HepG2 (cell line): ENCODE data around the gene AP3D1. TPM values are rescaled to one million over a fixed set of nuclear protein-coding genes. Genes with fewer than 3 reads are reported as not detected.

Experiments
- ATAC-seq: fragments of 200-7000 bp; cut with Tn5 transposase; 3 replicates; pipeline ENCODE4 v1.9.1; 2020; ENCODE audit warnings: mild to moderate bottlenecking, moderate library complexity
- BruUV-seq: library from RNA; stranded (reverse); fragments of 400-500 nt; replicated peaks from 2 replicates; lab custom pipeline; 2021; lab: Mats Ljungman, UMichigan
- CTCF ChIA-PET: fragments of 300-600 bp; formaldehyde crosslinking; extraction: SDS; loops from one replicate; lab custom pipeline; 2021; ENCODE audit warnings: low total read pairs, inconsistent platforms, low intra/inter-chr PET ratio; lab: Yijun Ruan, JAX
- POLR2A ChIA-PET: fragments of 350-600 bp; sonication (Branson Sonifier 250); formaldehyde crosslinking; loops from one replicate; lab custom pipeline; 2020; ENCODE audit warnings: antibody characterized with exemption, inconsistent platforms; lab: Yijun Ruan, JAX
- DNase-seq: peaks from one replicate; pipeline ENCODE4 v3.0.0-alpha.2; 2015; ENCODE audit warnings: low spot score
- FAIRE-seq: peaks from 3 replicates; lab custom pipeline; 2011; peaks lifted over from hg19 to GRCh38; lab: Jason Lieb, UNC
- H2AFZ ChIP-seq: one replicate; pipeline ENCODE4 v1.6.1; 2011; ENCODE audit warnings: low read length, inconsistent platforms
- H3K27ac ChIP-seq: fragments of 300-600 bp; 3 replicates; pipeline ENCODE4 v1.8.0; 2011; ENCODE audit warnings: mixed run types, mild to moderate bottlenecking, mixed read lengths, low read length, inconsistent platforms; ENCODE audit not compliant: insufficient read depth; ENCODE audit errors: extremely low read length
- H3K27me3 ChIP-seq, 2 experiments: fragments of 200-600 bp in 1 of 2; 2 replicates in 1 of 2; 3 replicates in 1 of 2; pipeline versions ENCODE4 v1.6.0 to v1.8.0; 2011; ENCODE audit warnings: low read length in 2 of 2, mild to moderate bottlenecking in 2 of 2, moderate library complexity in 2 of 2, inconsistent platforms in 1 of 2; ENCODE audit not compliant: insufficient read depth in 2 of 2, control insufficient read depth in 1 of 2
- H3K36me3 ChIP-seq, 2 experiments: fragments of 200-600 bp in 1 of 2; replicated peaks in 1 of 2; 2 replicates in 1 of 2; 3 replicates in 1 of 2; pipeline versions ENCODE4 v1.5.1 to v1.8.0; 2011; ENCODE audit warnings: low read length in 2 of 2, inconsistent platforms in 1 of 2; ENCODE audit not compliant: insufficient read depth in 2 of 2, control insufficient read depth in 1 of 2
- H3K4me1 ChIP-seq: 2 replicates; pipeline ENCODE4 v1.5.1; 2012; ENCODE audit warnings: low read length, inconsistent platforms; ENCODE audit not compliant: insufficient read depth
- H3K4me2 ChIP-seq: 2 replicates; pipeline ENCODE4 v1.6.0; 2011; ENCODE audit warnings: low read depth, low read length, inconsistent platforms
- H3K4me3 ChIP-seq, 3 experiments: fragments of 200-600 bp in 1 of 3; sonication (generic), shearing (Covaris generic) in 1 of 3; replicated peaks in 1 of 3; 2 replicates each; pipeline ENCODE4 v1.5.1; 2011 to 2016; ENCODE audit warnings: low read length in 3 of 3, inconsistent platforms in 2 of 3, low read depth in 2 of 3, mild to moderate bottlenecking in 2 of 3, control low read depth in 1 of 3, mixed read lengths in 1 of 3; ENCODE audit not compliant: insufficient read depth in 1 of 3
- H3K79me2 ChIP-seq: one replicate; pipeline ENCODE4 v1.6.1; 2011; ENCODE audit warnings: low read length, inconsistent platforms; ENCODE audit not compliant: insufficient read depth
- H3K9ac ChIP-seq: 2 replicates; pipeline ENCODE4 v1.6.0; 2011; ENCODE audit warnings: mild to moderate bottlenecking, low read depth, low read length, inconsistent platforms; ENCODE audit not compliant: insufficient read depth
- H3K9me3 ChIP-seq: 2 replicates; pipeline ENCODE4 v1.5.1; 2012; ENCODE audit warnings: mild to moderate bottlenecking, low read length
- H4K20me1 ChIP-seq: 2 replicates; pipeline ENCODE4 v1.6.0; 2011; ENCODE audit warnings: inconsistent platforms, mild to moderate bottlenecking, low read length, moderate library complexity; ENCODE audit not compliant: insufficient read depth
- AKAP8 ChIP-seq: sonication (generic); formaldehyde crosslinking; IDR thresholded peaks from 2 replicates; pipeline ENCODE4 v1.5.1; 2020; ENCODE audit warnings: mild to moderate bottlenecking, missing genetic modification reagents
- CHCHD3 ChIP-seq: sonication (generic); formaldehyde crosslinking; IDR thresholded peaks from 2 replicates; pipeline ENCODE4 v1.8.0; 2022; ENCODE audit warnings: mild to moderate bottlenecking, missing genetic modification reagents, moderate library complexity
- ZBTB2 ChIP-seq: sonication (generic); formaldehyde crosslinking; IDR thresholded peaks from 2 replicates; pipeline ENCODE4 v1.8.0; 2022; ENCODE audit warnings: low read depth, missing genetic modification reagents
- ZBTB33 ChIP-seq: sonication (generic); formaldehyde crosslinking; IDR thresholded peaks from 2 replicates; pipeline ENCODE4 v1.4.0; 2020; ENCODE audit warnings: missing genetic modification reagents
- ZC3H13 ChIP-seq: sonication (generic); formaldehyde crosslinking; IDR thresholded peaks from 2 replicates; pipeline ENCODE4 v1.8.1; 2023; ENCODE audit warnings: mild to moderate bottlenecking, missing genetic modification reagents, moderate library complexity
- ZMAT3 ChIP-seq: sonication (generic); formaldehyde crosslinking; conservative IDR thresholded peaks from 2 replicates; pipeline ENCODE4 v1.7.0; 2021; ENCODE audit warnings: missing genetic modification reagents
- ZNF431 ChIP-seq: sonication (generic); formaldehyde crosslinking; IDR thresholded peaks from 2 replicates; pipeline ENCODE4 v1.9.0; 2022; ENCODE audit warnings: missing genetic modification reagents, low read depth, mild to moderate bottlenecking, borderline replicate concordance
- WGBS: methylation state at CpG from one replicate; pipeline ENCODE4 v1.1.6; 2017; ENCODE audit warnings: low lambda C conversion rate; 5-methylcytosine and 5-hydroxymethylcytosine counted together
- in situ Hi-C: cut with HindIII; loops from 2 replicates; pipeline ENCODE4 v1.10.0; 2017; ENCODE audit warnings: low pct_unique_long_range_greater_than_20kb; ENCODE audit not compliant: extremely low pct_ligation_motif_present
- intact Hi-C: fragments of 100-400 bp; cut with micrococcal nuclease; formaldehyde crosslinking; loops from one replicate; pipeline ENCODE4 v1.10.0; 2022; ENCODE audit not compliant: unreplicated experiment
- polyA plus RNA-seq, 8 experiments: library from polyadenylated mRNA; depleted of rRNA in 3 of 8; stranded (reverse) in 7 of 8; unstranded in 1 of 8; fragments of >200 nt; fragmentation: Illumina TruSeq in 4 of 8; extraction: Trizol in 4 of 8; gene quantifications; 2 replicates each; pipeline versions ENCODE4 v1.2.1 to v1.2.3, GENCODE V29; 2011 to 2016; ENCODE audit warnings: low read depth in 4 of 8, missing spikeins in 1 of 8, mixed read lengths in 1 of 8; ENCODE audit not compliant: insufficient read depth in 1 of 8
- total RNA-seq, 5 experiments: library from RNA; depleted of rRNA; stranded (reverse); fragments of >200 nt; fragmentation: Illumina TruSeq; extraction: Trizol; gene quantifications; 2 replicates each; pipeline ENCODE4 v1.2.3, GENCODE V29; 2016; ENCODE audit warnings: low read depth in 1 of 5

The AP3D1 gene
- total and polyA plus RNA-seq, 2 of the 13 experiments (the other 11 are each of a cell fraction or from before 2014, with no cell fraction given), result 68.0 to 82.6 TPM

GRCh38 chr19:2127758-2128157 is 23.6 kb downstream of the AP3D1 start:
- Histone ChIP-seq H2AFZ (no peak overlapping the region), H4K20me1 (no peaks in the 10 kb centered on the region), H3K79me2 (no peaks in the 10 kb centered on the region), H3K36me3 (peaks cover 31 to 61% of the 10 kb centered on the region in 2 experiments; a peak in 4 of 5 replicates), H3K9me3 (no peaks in the 10 kb centered on the region), H3K4me2 (no peak overlapping the region), H3K4me3 (no peak overlapping the region), H3K9ac (no peak overlapping the region), H3K4me1 (no peaks in the 10 kb centered on the region), H3K27me3 (no peaks in the 10 kb centered on the region), H3K27ac (no peak overlapping the region)
- FAIRE-seq, result no peak
- ChIA-PET POLR2A (no interaction called here), CTCF (no interaction called here)
- intact Hi-C loops (no loop called here), in situ Hi-C loops (no loop called here)
- DNase-seq, result no peak
- TF ChIP-seq ZNF431 (CRISPR knock-in tag) (no peak), AKAP8 (0 out of 2 replicates have a peak, but pooled peaks have one; percentile 16), ZBTB2 (CRISPR knock-in tag) (no peak), ZMAT3 (no peak), ZC3H13 (no peak), CHCHD3 (CRISPR knock-in tag) (no peak), ZBTB33 (peak; percentile 34; the same call in 1 of the 2 replicates)
- no TSS peak for BruUV-seq
- WGBS, result 100% methylated on average over 6 of the region's 19 CpGs
- ATAC-seq, result no peak
